ENCODE results near the gene CNPY2. TPM values are rescaled to one million over a fixed set of nuclear protein-coding genes. Genes with fewer than 3 reads are reported as not detected.

CNPY2 gene
- total RNA-seq, 4 donors from 2014 or later: 94.9 to 141 (median 109) TPM

DNA sequence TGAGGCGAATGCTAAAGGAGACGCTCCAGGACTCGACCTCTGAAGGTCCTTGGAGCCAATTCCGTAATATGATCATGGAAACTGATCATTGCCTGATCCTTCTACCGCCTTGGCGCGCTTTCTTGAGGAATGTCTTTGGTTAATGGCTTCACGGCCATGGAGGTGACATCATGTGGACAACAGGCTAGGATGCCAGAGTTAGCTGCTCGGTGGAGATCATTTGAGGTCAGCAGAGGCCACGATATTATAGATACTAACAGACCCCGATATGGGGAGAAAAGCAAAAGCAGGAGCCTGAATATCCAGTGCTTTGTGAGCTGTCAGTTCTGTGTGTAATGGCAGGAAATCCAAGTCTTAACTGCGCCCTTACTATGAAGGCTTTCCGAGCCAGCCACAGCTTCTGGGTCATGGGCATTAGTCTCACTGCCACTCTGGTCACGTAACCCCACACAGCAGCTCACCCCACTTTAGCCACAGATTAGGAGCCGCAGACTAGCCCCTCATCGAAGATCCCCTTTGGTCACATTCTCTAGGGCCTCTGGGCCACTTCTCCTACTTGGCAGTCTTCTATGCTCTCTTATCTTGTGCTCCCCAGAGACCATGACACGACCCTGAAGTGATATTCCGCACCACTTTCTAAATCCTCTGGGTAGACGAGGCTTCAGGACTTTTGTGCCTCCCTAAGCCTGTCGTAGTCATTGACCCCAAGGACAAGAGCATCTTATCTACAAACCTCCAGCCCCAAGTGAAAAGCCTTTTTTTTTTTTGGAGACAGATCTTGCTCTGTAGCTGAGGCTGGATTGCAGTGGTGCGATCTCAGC, 14.9 kb downstream of the CNPY2 start:
- no peaks in the 10 kb centered on the region for H3K9me3 ChIP-seq
- peaks cover 0 to 32% (median 3%) of the 10 kb centered on the region in 3 donors for H3K36me3 ChIP-seq
- peaks cover 0 to 55% (median 30%) of the 10 kb centered on the region in 4 donors for H3K4me1 ChIP-seq
- H3K27me3 ChIP-seq: no peaks in the 10 kb centered on the region
- 38 to 40% methylated on average over 21 of the region's 21 CpGs for WGBS, 2 donors
- DNase-seq (ENCODE audit: low spot score in 2 of 2): no peak
- TF ChIP-seq, protein P1, sequence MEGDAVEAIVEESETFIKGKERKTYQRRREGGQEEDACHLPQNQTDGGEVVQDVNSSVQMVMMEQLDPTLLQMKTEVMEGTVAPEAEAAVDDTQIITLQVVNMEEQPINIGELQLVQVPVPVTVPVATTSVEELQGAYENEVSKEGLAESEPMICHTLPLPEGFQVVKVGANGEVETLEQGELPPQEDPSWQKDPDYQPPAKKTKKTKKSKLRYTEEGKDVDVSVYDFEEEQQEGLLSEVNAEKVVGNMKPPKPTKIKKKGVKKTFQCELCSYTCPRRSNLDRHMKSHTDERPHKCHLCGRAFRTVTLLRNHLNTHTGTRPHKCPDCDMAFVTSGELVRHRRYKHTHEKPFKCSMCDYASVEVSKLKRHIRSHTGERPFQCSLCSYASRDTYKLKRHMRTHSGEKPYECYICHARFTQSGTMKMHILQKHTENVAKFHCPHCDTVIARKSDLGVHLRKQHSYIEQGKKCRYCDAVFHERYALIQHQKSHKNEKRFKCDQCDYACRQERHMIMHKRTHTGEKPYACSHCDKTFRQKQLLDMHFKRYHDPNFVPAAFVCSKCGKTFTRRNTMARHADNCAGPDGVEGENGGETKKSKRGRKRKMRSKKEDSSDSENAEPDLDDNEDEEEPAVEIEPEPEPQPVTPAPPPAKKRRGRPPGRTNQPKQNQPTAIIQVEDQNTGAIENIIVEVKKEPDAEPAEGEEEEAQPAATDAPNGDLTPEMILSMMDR (IDR thresholded peaks at IDR 0.05): no peak
- TF ChIP-seq EP300 (IDR thresholded peaks at IDR 0.05) (no peak), POLR2A (IDR thresholded peaks at IDR 0.05) (no peak)
- H3K27ac ChIP-seq: peak overlapping the region; percentile 70 to 94 (median 91)
- H3K4me3 ChIP-seq: peak overlapping the region; percentile 42 to 88 (median 64)

DNA sequence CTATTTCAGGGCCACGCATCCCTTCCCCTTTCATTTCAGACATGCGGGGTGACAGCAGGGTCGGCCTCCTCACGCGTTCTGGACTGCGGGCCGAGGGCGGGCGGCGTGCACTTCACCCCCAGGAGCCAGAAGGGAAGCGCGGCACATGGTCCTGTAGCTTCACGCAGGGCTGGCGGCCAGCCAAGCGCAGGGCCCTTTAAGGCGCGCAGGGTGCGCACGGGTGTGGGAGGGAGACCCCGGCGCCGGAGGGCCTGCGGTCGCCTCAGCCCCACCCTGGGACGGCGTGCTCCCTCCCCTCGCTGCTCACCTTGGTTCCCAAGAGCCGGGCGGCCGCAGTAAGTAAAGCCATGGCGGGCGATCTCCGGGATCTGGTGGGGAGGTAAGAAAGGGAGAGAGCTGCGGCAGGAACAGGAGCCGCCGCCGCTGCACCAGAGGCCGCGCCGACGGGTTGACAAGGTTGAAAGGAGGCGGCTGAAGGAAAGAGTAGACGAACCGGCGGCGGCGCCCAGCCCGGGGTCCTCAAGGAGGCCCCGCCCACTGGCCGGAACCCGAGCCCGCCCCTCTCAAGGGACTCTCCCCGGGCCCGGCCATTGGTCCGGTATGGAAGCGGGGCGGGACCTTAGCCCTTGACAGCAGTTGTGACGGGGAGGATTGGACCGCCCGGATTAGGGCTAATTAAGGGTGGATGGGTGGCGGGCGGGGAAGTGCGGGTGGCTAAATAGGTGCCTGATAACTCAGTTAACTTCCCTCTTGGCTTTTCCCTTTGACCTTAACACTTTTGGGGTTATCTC, 15.7 kb downstream of the CNPY2 start, which contains the start of gene CS:
Gene CS (minus strand): TSS at position 478 of the 791 bp plus-strand sequence. CDS start 129 bp downstream, at position 349.
- peak within 1 kb of the TSS; percentile 70 to 94 (median 91) for H3K27ac ChIP-seq
- H3K36me3 ChIP-seq: peaks cover 0 to 24% (median 3%) of the 10 kb centered on the region in 3 donors
- H3K9me3 ChIP-seq: no peaks in the 10 kb centered on the region
- peaks cover 0 to 59% (median 30%) of the 10 kb centered on the region in 4 donors for H3K4me1 ChIP-seq
- 1% methylated on average over 44 of the region's 63 CpGs for WGBS, 2 donors
- H3K4me3 ChIP-seq: peak within 1 kb of the TSS; percentile 47 to 88 (median 82)
- TF ChIP-seq POLR2A (IDR thresholded peaks at IDR 0.05) (peak; percentile 40 to 71), EP300 (IDR thresholded peaks at IDR 0.05) (peak in 1 of 2 donors; percentile 74)
- TF ChIP-seq, protein P1 (IDR thresholded peaks at IDR 0.05): peak in 1 of 5 experiments; percentile 30
- peak; percentile 98 for DNase-seq (ENCODE audit: low spot score in 2 of 2)
- H3K27me3 ChIP-seq: no peaks in the 10 kb centered on the region

DNA sequence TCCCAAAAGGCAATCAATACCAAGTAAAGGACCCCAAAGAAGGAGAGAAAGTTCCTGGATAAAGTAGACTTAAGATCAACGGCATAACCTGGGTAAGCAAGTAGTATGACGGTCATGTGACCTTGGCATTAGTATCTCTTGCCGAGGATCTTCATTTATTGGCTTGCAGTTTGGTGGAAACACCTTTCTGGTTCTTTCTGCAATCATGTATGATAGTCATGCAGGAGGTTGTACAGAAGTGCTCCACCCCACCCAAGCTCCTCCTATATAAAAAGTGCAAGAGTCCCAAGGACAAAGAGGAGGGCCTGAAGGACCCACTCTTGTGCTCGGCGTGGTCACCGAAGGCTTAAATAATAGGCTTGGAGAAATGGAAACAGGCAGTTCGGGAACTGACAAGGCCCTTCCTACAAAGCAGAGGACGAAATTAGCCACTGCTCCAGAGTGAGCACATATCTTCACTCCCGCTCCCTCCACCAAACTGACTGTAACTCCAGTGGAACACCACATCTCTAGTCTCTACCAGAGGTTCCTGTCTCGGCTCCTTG, 16.4 kb downstream of the CNPY2 start:
- no peak for DNase-seq (ENCODE audit: low spot score in 2 of 2)
- H3K36me3 ChIP-seq: peaks cover 0 to 17% (median 3%) of the 10 kb centered on the region in 3 donors
- H3K27me3 ChIP-seq: no peaks in the 10 kb centered on the region
- 1 to 2% methylated on average over 10 of the region's 10 CpGs for WGBS, 2 donors
- TF ChIP-seq EP300 (IDR thresholded peaks at IDR 0.05) (no peak), POLR2A (IDR thresholded peaks at IDR 0.05) (no peak)
- TF ChIP-seq, protein P1 (IDR thresholded peaks at IDR 0.05): no peak
- peak overlapping the region in 3 of 4 donors; percentile 89 to 94 (median 93) for H3K27ac ChIP-seq
- H3K4me1 ChIP-seq: peaks cover 0 to 65% (median 30%) of the 10 kb centered on the region in 4 donors
- H3K9me3 ChIP-seq: no peaks in the 10 kb centered on the region
- H3K4me3 ChIP-seq: peak overlapping the region; percentile 47 to 88 (median 82)

DNA sequence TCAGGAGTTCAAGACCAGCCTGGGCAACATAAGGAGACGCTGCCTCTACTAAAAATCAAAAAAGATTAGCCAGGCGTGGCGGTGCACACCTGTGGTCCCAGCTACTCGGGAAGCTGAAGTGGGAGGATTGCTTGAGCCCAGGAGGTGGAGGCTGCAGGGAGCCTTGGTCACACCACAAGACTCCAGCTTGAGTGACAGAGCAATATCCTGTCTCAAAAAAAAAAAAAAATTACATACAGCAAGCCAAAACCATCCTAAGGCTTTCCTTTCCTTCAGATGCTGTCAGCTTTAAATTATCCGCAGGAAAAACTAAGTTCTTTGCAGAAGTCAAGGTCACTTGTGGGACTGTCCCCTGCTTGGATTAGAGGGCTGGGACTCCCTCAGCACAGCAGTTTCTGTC, 17.0 kb downstream of the CNPY2 start:
- no peak for TF ChIP-seq EP300 (IDR thresholded peaks at IDR 0.05)
- TF ChIP-seq, protein P1 (IDR thresholded peaks at IDR 0.05): no peak
- no peak for TF ChIP-seq POLR2A (IDR thresholded peaks at IDR 0.05)
- Histone ChIP-seq H3K4me1 (peaks cover 0 to 67% (median 30%) of the 10 kb centered on the region in 4 donors), H3K9me3 (no peaks in the 10 kb centered on the region), H3K27me3 (no peaks in the 10 kb centered on the region), H3K36me3 (peaks cover 0 to 15% (median 3%) of the 10 kb centered on the region in 3 donors), H3K4me3 (peak overlapping the region in 3 of 4 donors; percentile 81 to 88 (median 82)), H3K27ac (peak overlapping the region in 3 of 4 donors; percentile 28 to 94 (median 89))
- WGBS, 2 donors: 69 to 77% methylated on average over 5 of the region's 5 CpGs
- no peak for DNase-seq (ENCODE audit: low spot score in 2 of 2)

All from tibial nerve (tissue), 4 donors.